Kidney (tissue), 14 donors: ENCODE results near the gene COX7B. TPM values are rescaled to one million over a fixed set of nuclear protein-coding genes. Genes with fewer than 3 reads are reported as not detected.

ENCODE experiments used
- DNase-seq, 5 donors: peaks; one replicate each; pipeline ENCODE4 v3.0.0-alpha.2; 2013 to 2020
- FAIRE-seq: peaks from 2 replicates; lab custom pipeline; 2012; peaks lifted over from hg19 to GRCh38; lab: Jason Lieb, UNC
- H3K27ac ChIP-seq, 2 donors: one replicate each; pipeline ENCODE4 v1.7.0; 2013; ENCODE audit warnings: low read depth in 2 of 2, low read length in 2 of 2, inconsistent platforms in 1 of 2
- H3K27me3 ChIP-seq: one replicate; pipeline ENCODE4 v1.7.1; 2013; ENCODE audit warnings: low read length, inconsistent platforms; ENCODE audit not compliant: control insufficient read depth, insufficient read depth
- H3K36me3 ChIP-seq, 3 donors: one replicate each; pipeline versions ENCODE4 v1.7.0 to v1.7.1; 2013; ENCODE audit warnings: low read length in 3 of 3, control low read depth in 1 of 3, inconsistent platforms in 1 of 3; ENCODE audit not compliant: insufficient read depth in 3 of 3, control insufficient read depth in 2 of 3
- H3K4me1 ChIP-seq, 3 donors: one replicate each; pipeline versions ENCODE4 v1.7.0 to v1.7.1; 2013; ENCODE audit warnings: low read length in 3 of 3, inconsistent platforms in 1 of 3, low read depth in 1 of 3; ENCODE audit not compliant: control insufficient read depth in 2 of 3, insufficient read depth in 2 of 3
- H3K4me3 ChIP-seq, 3 donors: one replicate each; pipeline versions ENCODE4 v1.7.0 to v1.8.1; 2013; ENCODE audit warnings: low read length in 3 of 3, control low read depth in 1 of 3, inconsistent platforms in 1 of 3
- H3K9ac ChIP-seq, 3 donors: one replicate each; pipeline versions ENCODE4 v1.7.0 to v1.7.1; 2013; ENCODE audit warnings: low read length in 3 of 3, control low read depth in 1 of 3, inconsistent platforms in 1 of 3
- H3K9me3 ChIP-seq, 3 donors: one replicate each; pipeline versions ENCODE4 v1.7.0 to v1.7.1; 2013; ENCODE audit warnings: low read length in 3 of 3, control low read depth in 1 of 3, inconsistent platforms in 1 of 3; ENCODE audit not compliant: control insufficient read depth in 2 of 3, insufficient read depth in 1 of 3
- CTCF ChIP-seq: IDR thresholded peaks from 3 replicates; pipeline ENCODE4 v1.5.1; 2012; ENCODE audit warnings: mild to moderate bottlenecking, moderate library complexity, borderline replicate concordance; ENCODE audit not compliant: insufficient read depth; ENCODE audit errors: extremely low read depth
- intact Hi-C: fragments of 100-400 bp; cut with DNase I; formaldehyde crosslinking; loops from one replicate; pipeline ENCODE4 v1.11.1; 2022
- polyA plus RNA-seq: library from polyadenylated mRNA; stranded (reverse); fragments of 350-450 nt; fragmentation: Illumina TruSeq; extraction: RNeasy Lipid Tissue Mini Kit (QIAGEN cat#74804); gene quantifications from one replicate; pipeline ENCODE4 v1.2.3, GENCODE V29; 2014; ENCODE audit warnings: low read depth, low replicate concordance; ENCODE audit not compliant: insufficient read depth
- total RNA-seq: library from RNA; stranded (reverse); fragmentation: NEBNext Ultra II Directional; extraction: Animal tissue kit (Norgen Biotek cat#: 25700); gene quantifications from one replicate; pipeline ENCODE4 v1.2.1, GENCODE V29; 2021
- donor health status: control.
- donor health status: control.
- donor health status: control.
- donor health status: control.
- donor health status: control.
- donor health status: DM: yes; HTN: yes; CAD: no.
- donor health status: Normal renal cell carcinoma (clear cell type).

Gene COX7B
- total and polyA plus RNA-seq, 2 donors from 2014 or later = 233 to 1,977 TPM

GRCh38 chrX:77924320-77924859 lies 25.1 kb downstream of the COX7B start:
- no peak for TF ChIP-seq CTCF
- Histone ChIP-seq H3K27me3 (no peaks in the 10 kb centered on the region), H3K4me3 (no peak overlapping the region), H3K36me3 (no peaks in the 10 kb centered on the region), H3K9ac (no peak overlapping the region), H3K27ac (no peak overlapping the region), H3K9me3 (no peaks in the 10 kb centered on the region), H3K4me1 (no peaks in the 10 kb centered on the region)
- DNase-seq (no peak), FAIRE-seq (peak; percentile 74)
- intact Hi-C loops = no loop called here

GRCh38 chrX:77925764-77926163 lies 26.5 kb downstream of the COX7B start:
- no peaks in the 10 kb centered on the region for H3K9me3 ChIP-seq
- no peaks in the 10 kb centered on the region for H3K27me3 ChIP-seq
- H3K4me3 ChIP-seq = peak overlapping the region in 1 of 3 donors; percentile 13
- FAIRE-seq = no peak
- no peak overlapping the region for H3K27ac ChIP-seq
- no peak for DNase-seq
- H3K4me1 ChIP-seq = no peaks in the 10 kb centered on the region
- TF ChIP-seq CTCF = no peak
- intact Hi-C loops = no loop called here
- no peak overlapping the region for H3K9ac ChIP-seq
- H3K36me3 ChIP-seq = no peaks in the 10 kb centered on the region

GRCh38 chrX:77930581-77930980 lies 31.3 kb downstream of the COX7B start:
- Histone ChIP-seq H3K9me3 (no peaks in the 10 kb centered on the region), H3K4me3 (no peak overlapping the region), H3K36me3 (no peaks in the 10 kb centered on the region), H3K27me3 (no peaks in the 10 kb centered on the region), H3K9ac (no peak overlapping the region), H3K27ac (no peak overlapping the region), H3K4me1 (no peaks in the 10 kb centered on the region)
- TF ChIP-seq CTCF = no peak
- DNase-seq (no peak), FAIRE-seq (no peak)
- intact Hi-C loops = no loop called here

- Histone ChIP-seq H3K9me3 (no peaks in the 10 kb centered on the region), H3K27me3 (no peaks in the 10 kb centered on the region), H3K9ac (no peak overlapping the region), H3K4me1 (no peaks in the 10 kb centered on the region), H3K4me3 (no peak overlapping the region), H3K36me3 (no peaks in the 10 kb centered on the region), H3K27ac (no peak overlapping the region)
- intact Hi-C loops = no loop called here
- FAIRE-seq (no peak), DNase-seq (no peak)
- no peak for TF ChIP-seq CTCF
Measured at GRCh38 chrX:77935886-77936285, 36.6 kb downstream of the COX7B start.
